Right lobe of liver (tissue), 4 donors: Measurements from ENCODE around the gene PCDHA4.

Experiments used
- CTCF ChIP-seq, 4 donors: fragments of 200-600 bp in 3 of 4; fragments of 450-650 bp in 1 of 4; IDR thresholded peaks; one replicate each; pipeline versions ENCODE4 v1.5.1 to v1.8.0; 2016 to 2022; ENCODE audit warnings: antibody characterized with exemption in 4 of 4, mild to moderate bottlenecking in 2 of 4
- POLR2A ChIP-seq: fragments of 450-650 bp; IDR thresholded peaks from one replicate; pipeline ENCODE4 v1.6.1; 2017; ENCODE audit warnings: antibody characterized with exemption, mild to moderate bottlenecking
- donor health status: DM: no; HTN: no; CAD: no.
- donor health status: DM: no; HTN: no; CAD: no.
- donor health status: DM: no; HTN: yes; CAD: no.

DNA sequence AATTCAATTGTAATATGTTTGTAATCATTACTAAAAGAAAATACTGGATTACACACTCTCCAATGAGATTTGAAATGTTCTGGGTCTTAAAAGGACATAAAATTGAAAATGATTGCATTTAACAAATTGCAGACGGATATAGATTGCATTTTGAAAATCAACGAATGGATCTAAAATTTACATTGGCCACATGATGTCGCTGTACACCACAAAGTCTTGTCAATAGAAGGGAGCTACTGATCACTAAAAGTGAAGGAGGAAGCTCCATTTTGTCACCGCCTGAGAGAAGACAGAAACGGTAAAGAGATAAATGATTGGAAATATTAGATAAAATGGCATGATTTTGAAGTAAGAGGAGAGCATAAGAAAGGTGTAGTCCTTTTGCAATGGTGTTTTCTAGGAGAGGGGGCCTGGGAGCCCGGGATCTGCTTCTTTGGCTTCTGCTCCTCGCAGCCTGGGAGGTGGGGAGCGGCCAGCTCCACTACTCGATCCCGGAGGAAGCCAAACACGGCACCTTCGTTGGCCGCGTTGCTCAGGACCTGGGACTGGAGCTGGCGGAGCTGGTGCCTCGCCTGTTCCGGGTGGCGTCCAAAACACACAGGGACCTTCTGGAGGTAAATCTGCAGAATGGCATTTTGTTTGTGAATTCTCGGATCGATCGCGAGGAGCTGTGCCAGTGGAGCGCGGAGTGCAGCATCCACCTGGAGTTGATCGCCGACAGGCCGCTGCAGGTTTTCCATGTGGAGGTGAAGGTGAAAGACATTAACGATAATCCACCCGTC, 20.8 kb upstream of the PCDHA4 start, which contains the start of gene PCDHA1:
- TF ChIP-seq CTCF (IDR thresholded peaks at IDR 0.05) (no peak), POLR2A (no peak)
